ENCODE results near the gene CFD. TPM values are rescaled to one million over a fixed set of nuclear protein-coding genes. Genes with fewer than 3 reads are reported as not detected.
"Not testable (repeated sequence)": the region's sequence is repeated elsewhere in the genome, so short reads cannot be mapped to it uniquely, and the experiment has no call there.

CFD gene
- total and polyA plus RNA-seq, 2 experiments from 2014 or later, result 0.90 to 4.7 TPM

- not testable (repeated sequence) for H3K4me1 Mint-ChIP-seq; H3K4me3 Mint-ChIP-seq; H3K4me3 ChIP-seq; H3K79me2 ChIP-seq (replicated peaks; ENCODE audit: insufficient read depth); H3K27ac ChIP-seq (ENCODE audit: low read depth); H3K36me3 Mint-ChIP-seq (ENCODE audit: low read depth); H2AFZ ChIP-seq; H3K27me3 ChIP-seq (ENCODE audit: insufficient read depth); H4K20me1 ChIP-seq (replicated peaks; ENCODE audit: insufficient read depth); H3K9me3 Mint-ChIP-seq; DNase-seq (ENCODE audit: low spot score); ATAC-seq; H3K4me2 ChIP-seq; H3K4me1 ChIP-seq (ENCODE audit: insufficient read depth); H3K27ac Mint-ChIP-seq; H3K9me2 ChIP-seq (ENCODE audit: insufficient read depth); H3K36me3 ChIP-seq (ENCODE audit: insufficient read depth); H3F3A ChIP-seq (replicated peaks; ENCODE audit: low read depth)
- peaks cover 13% of the 10 kb centered on the region for H3K27me3 Mint-ChIP-seq (ENCODE audit: insufficient read depth, low read depth, poor library complexity)
Measured at GRCh38 chr19:849195-849594, 10.3 kb upstream of the CFD start.

- H3K4me1 Mint-ChIP-seq, result peaks cover 2% of the 10 kb centered on the region; the same call in 1 of the 3 replicates
- peak; percentile 58 for ATAC-seq
- Histone ChIP-seq H4K20me1 (replicated peaks; ENCODE audit: insufficient read depth) (no peaks in the 10 kb centered on the region; the same call in 1 of the 2 replicates), H3K4me3 (no peak overlapping the region), H2AFZ (no peak overlapping the region; the same call in 1 of the 2 replicates), H3K79me2 (replicated peaks; ENCODE audit: insufficient read depth) (no peaks in the 10 kb centered on the region), H3K27ac (ENCODE audit: low read depth) (no peak overlapping the region), H3K9me2 (ENCODE audit: insufficient read depth) (no peaks in the 10 kb centered on the region), H3K36me3 (ENCODE audit: insufficient read depth) (no peaks in the 10 kb centered on the region), H3K27me3 (ENCODE audit: insufficient read depth) (no peaks in the 10 kb centered on the region), H3K4me2 (no peak overlapping the region), H3F3A (replicated peaks; ENCODE audit: low read depth) (peaks cover 10% of the 10 kb centered on the region; the same call in 1 of the 2 replicates), H3K4me1 (ENCODE audit: insufficient read depth) (no peaks in the 10 kb centered on the region)
- no peak overlapping the region for H3K27ac Mint-ChIP-seq
- no peaks in the 10 kb centered on the region for H3K36me3 Mint-ChIP-seq (ENCODE audit: low read depth)
- no peak overlapping the region for H3K4me3 Mint-ChIP-seq
- peaks cover 6% of the 10 kb centered on the region for H3K27me3 Mint-ChIP-seq (ENCODE audit: insufficient read depth, low read depth, poor library complexity)
- no peak for TF ChIP-seq NANOG (IDR thresholded peaks at IDR 0.05; ENCODE audit: borderline replicate concordance)
- no peak for TF ChIP-seq POLR2AphosphoS5 (IDR thresholded peaks at IDR 0.05; ENCODE audit: low read depth)
- TF ChIP-seq, protein P1, sequence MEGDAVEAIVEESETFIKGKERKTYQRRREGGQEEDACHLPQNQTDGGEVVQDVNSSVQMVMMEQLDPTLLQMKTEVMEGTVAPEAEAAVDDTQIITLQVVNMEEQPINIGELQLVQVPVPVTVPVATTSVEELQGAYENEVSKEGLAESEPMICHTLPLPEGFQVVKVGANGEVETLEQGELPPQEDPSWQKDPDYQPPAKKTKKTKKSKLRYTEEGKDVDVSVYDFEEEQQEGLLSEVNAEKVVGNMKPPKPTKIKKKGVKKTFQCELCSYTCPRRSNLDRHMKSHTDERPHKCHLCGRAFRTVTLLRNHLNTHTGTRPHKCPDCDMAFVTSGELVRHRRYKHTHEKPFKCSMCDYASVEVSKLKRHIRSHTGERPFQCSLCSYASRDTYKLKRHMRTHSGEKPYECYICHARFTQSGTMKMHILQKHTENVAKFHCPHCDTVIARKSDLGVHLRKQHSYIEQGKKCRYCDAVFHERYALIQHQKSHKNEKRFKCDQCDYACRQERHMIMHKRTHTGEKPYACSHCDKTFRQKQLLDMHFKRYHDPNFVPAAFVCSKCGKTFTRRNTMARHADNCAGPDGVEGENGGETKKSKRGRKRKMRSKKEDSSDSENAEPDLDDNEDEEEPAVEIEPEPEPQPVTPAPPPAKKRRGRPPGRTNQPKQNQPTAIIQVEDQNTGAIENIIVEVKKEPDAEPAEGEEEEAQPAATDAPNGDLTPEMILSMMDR (conservative IDR thresholded peaks at IDR 0.05; ENCODE audit: low read depth in 2 of 2), result no peak
- no peak for TF ChIP-seq ZNF331 (CRISPR knock-in tag; IDR thresholded peaks at IDR 0.05; ENCODE audit: low read depth)
- TF ChIP-seq ZNF114 (CRISPR knock-in tag; IDR thresholded peaks at IDR 0.05), result no peak
- TF ChIP-seq CREB1 (CRISPR knock-in tag; IDR thresholded peaks at IDR 0.05; ENCODE audit: low read depth), result no peak
- TF ChIP-seq ETS1 (IDR thresholded peaks at IDR 0.05), result no peak
- no peak for TF ChIP-seq STAT1 (IDR thresholded peaks at IDR 0.05; ENCODE audit: unreplicated experiment)
- no peak for TF ChIP-seq EZH2 (IDR thresholded peaks at IDR 0.05; ENCODE audit: low read depth, unreplicated experiment)
- TF ChIP-seq, protein P2, sequence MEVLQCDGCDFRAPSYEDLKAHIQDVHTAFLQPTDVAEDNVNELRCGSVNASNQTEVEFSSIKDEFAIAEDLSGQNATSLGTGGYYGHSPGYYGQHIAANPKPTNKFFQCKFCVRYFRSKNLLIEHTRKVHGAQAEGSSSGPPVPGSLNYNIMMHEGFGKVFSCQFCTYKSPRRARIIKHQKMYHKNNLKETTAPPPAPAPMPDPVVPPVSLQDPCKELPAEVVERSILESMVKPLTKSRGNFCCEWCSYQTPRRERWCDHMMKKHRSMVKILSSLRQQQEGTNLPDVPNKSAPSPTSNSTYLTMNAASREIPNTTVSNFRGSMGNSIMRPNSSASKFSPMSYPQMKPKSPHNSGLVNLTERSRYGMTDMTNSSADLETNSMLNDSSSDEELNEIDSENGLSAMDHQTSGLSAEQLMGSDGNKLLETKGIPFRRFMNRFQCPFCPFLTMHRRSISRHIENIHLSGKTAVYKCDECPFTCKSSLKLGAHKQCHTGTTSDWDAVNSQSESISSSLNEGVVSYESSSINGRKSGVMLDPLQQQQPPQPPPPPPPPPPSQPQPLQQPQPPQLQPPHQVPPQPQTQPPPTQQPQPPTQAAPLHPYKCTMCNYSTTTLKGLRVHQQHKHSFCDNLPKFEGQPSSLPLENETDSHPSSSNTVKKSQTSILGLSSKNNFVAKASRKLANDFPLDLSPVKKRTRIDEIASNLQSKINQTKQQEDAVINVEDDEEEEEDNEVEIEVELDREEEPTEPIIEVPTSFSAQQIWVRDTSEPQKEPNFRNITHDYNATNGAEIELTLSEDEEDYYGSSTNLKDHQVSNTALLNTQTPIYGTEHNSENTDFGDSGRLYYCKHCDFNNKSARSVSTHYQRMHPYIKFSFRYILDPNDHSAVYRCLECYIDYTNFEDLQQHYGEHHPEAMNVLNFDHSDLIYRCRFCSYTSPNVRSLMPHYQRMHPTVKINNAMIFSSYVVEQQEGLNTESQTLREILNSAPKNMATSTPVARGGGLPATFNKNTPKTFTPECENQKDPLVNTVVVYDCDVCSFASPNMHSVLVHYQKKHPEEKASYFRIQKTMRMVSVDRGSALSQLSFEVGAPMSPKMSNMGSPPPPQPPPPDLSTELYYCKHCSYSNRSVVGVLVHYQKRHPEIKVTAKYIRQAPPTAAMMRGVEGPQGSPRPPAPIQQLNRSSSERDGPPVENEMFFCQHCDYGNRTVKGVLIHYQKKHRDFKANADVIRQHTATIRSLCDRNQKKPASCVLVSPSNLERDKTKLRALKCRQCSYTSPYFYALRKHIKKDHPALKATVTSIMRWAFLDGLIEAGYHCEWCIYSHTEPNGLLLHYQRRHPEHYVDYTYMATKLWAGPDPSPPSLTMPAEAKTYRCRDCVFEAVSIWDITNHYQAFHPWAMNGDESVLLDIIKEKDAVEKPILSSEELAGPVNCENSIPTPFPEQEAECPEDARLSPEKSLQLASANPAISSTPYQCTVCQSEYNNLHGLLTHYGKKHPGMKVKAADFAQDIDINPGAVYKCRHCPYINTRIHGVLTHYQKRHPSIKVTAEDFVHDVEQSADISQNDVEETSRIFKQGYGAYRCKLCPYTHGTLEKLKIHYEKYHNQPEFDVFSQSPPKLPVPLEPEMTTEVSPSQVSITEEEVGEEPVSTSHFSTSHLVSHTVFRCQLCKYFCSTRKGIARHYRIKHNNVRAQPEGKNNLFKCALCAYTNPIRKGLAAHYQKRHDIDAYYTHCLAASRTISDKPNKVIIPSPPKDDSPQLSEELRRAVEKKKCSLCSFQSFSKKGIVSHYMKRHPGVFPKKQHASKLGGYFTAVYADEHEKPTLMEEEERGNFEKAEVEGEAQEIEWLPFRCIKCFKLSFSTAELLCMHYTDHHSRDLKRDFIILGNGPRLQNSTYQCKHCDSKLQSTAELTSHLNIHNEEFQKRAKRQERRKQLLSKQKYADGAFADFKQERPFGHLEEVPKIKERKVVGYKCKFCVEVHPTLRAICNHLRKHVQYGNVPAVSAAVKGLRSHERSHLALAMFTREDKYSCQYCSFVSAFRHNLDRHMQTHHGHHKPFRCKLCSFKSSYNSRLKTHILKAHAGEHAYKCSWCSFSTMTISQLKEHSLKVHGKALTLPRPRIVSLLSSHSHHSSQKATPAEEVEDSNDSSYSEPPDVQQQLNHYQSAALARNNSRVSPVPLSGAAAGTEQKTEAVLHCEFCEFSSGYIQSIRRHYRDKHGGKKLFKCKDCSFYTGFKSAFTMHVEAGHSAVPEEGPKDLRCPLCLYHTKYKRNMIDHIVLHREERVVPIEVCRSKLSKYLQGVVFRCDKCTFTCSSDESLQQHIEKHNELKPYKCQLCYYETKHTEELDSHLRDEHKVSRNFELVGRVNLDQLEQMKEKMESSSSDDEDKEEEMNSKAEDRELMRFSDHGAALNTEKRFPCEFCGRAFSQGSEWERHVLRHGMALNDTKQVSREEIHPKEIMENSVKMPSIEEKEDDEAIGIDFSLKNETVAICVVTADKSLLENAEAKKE (CRISPR knock-in tag; IDR thresholded peaks at IDR 0.05), result no peak
- TF ChIP-seq JUNB (IDR thresholded peaks at IDR 0.05; ENCODE audit: unreplicated experiment), result no peak
- DNase-seq (ENCODE audit: low spot score), result peak; percentile 65
- H3K9me3 Mint-ChIP-seq, result no peaks in the 10 kb centered on the region
Measured at GRCh38 chr19:850221-850978, 9.1 kb upstream of the CFD start.

Measured in GM23338 (cell line).